Measurements from ENCODE around the gene PLD6.

GRCh38 chr17:17166446-17166845, 39.7 kb downstream of the PLD6 start:
- no peak for TF ChIP-seq CTCF (IDR thresholded peaks at IDR 0.05)
- no peak for TF ChIP-seq POLR2A (IDR thresholded peaks at IDR 0.05)

All from Peyer's patch (tissue), 4 donors.